GM23248 (cell line): ENCODE results near the gene KCNAB1. TPM values are rescaled to one million over a fixed set of nuclear protein-coding genes. Genes with fewer than 3 reads are reported as not detected.
A peak's percentile ranks its signal among the peaks of the same experiment; 100 is the strongest.

Experiments
- DNase-seq: peaks from one replicate; pipeline ENCODE4 v3.0.0-alpha.2; 2015
- H2AFZ ChIP-seq: fragments of 200-600 bp; sonication (generic); 2 replicates; pipeline ENCODE4 v1.6.1; 2016; ENCODE audit warnings: antibody characterized with exemption
- H3F3A ChIP-seq: fragments of 200-600 bp; sonication (generic); 2 replicates; pipeline ENCODE4 v1.6.1; 2016; ENCODE audit warnings: mild to moderate bottlenecking, antibody characterized with exemption, mixed run types; ENCODE audit not compliant: insufficient read depth
- H3K27ac ChIP-seq: fragments of 200-600 bp; sonication (generic); 2 replicates; pipeline ENCODE4 v1.5.1; 2016; ENCODE audit warnings: mild to moderate bottlenecking
- H3K27me3 ChIP-seq: fragments of 200-600 bp; sonication (generic); replicated peaks from 2 replicates; pipeline ENCODE4 v1.6.1; 2016; ENCODE audit warnings: mild to moderate bottlenecking; ENCODE audit not compliant: insufficient read depth
- H3K36me3 ChIP-seq: fragments of 200-600 bp; sonication (generic); 2 replicates; pipeline ENCODE4 v1.6.1; 2016; ENCODE audit warnings: low read depth, mild to moderate bottlenecking
- H3K4me1 ChIP-seq: fragments of 200-600 bp; sonication (generic); 2 replicates; pipeline ENCODE4 v1.6.1; 2016; ENCODE audit warnings: mild to moderate bottlenecking; ENCODE audit not compliant: insufficient read depth
- H3K4me2 ChIP-seq: fragments of 200-600 bp; sonication (generic); one replicate; pipeline ENCODE4 v1.6.1; 2016; ENCODE audit warnings: mild to moderate bottlenecking; ENCODE audit not compliant: unreplicated experiment
- H3K4me3 ChIP-seq: fragments of 200-600 bp; sonication (generic); 2 replicates; pipeline ENCODE4 v1.5.1; 2016; ENCODE audit warnings: mild to moderate bottlenecking
- H3K79me2 ChIP-seq: fragments of 200-600 bp; sonication (generic); 2 replicates; pipeline ENCODE4 v1.6.1; 2016; ENCODE audit warnings: mild to moderate bottlenecking; ENCODE audit not compliant: insufficient read depth
- H3K9ac ChIP-seq: fragments of 200-600 bp; sonication (generic); 2 replicates; pipeline ENCODE4 v1.6.1; 2016; ENCODE audit warnings: mild to moderate bottlenecking
- H3K9me2 ChIP-seq: fragments of 200-600 bp; sonication (generic); 2 replicates; pipeline ENCODE4 v1.6.1; 2016; ENCODE audit warnings: mixed run types, mild to moderate bottlenecking, moderate library complexity; ENCODE audit not compliant: insufficient read depth
- H3K9me3 ChIP-seq: fragments of 200-600 bp; sonication (generic); one replicate; pipeline ENCODE4 v1.6.1; 2017; ENCODE audit warnings: low read depth
- H4K20me1 ChIP-seq: fragments of 200-600 bp; sonication (generic); 2 replicates; pipeline ENCODE4 v1.6.0; 2016; ENCODE audit not compliant: insufficient read depth
- EZH2 ChIP-seq: fragments of 200-600 bp; sonication (generic); IDR thresholded peaks from 2 replicates; pipeline ENCODE4 v1.6.1; 2018; ENCODE audit warnings: antibody characterized with exemption, mild to moderate bottlenecking; ENCODE audit not compliant: insufficient read depth, poor library complexity, severe bottlenecking
- EZH2phosphoT487 ChIP-seq: fragments of 200-600 bp; sonication (generic); IDR thresholded peaks from 2 replicates; pipeline ENCODE4 v1.6.1; 2018; ENCODE audit warnings: antibody characterized with exemption, moderate library complexity, mild to moderate bottlenecking, low read depth; ENCODE audit not compliant: insufficient read depth
- WGBS, 2 experiments: methylation state at CpG; one replicate each; pipeline ENCODE4 v1.1.6; 2015 to 2017; ENCODE audit warnings: low lambda C conversion rate in 2 of 2, low coverage in 1 of 2; ENCODE audit errors: missing lambda C conversion rate in 2 of 2; 5-methylcytosine and 5-hydroxymethylcytosine counted together
- in situ Hi-C: fragments of 300-500 bp; cut with MboI; formaldehyde crosslinking; loops from 2 replicates; pipeline ENCODE4 v1.15.0; 2020
- polyA plus RNA-seq: library from polyadenylated mRNA; unstranded; fragments of >200 nt; fragmentation: Nextera tagmentation; extraction: Ambion mirVana; gene quantifications from 2 replicates; pipeline ENCODE4 v1.2.1, GENCODE V29; 2016
- total RNA-seq: library from RNA; depleted of rRNA; stranded (reverse); fragments of >200 nt; shearing (Covaris generic); gene quantifications from 2 replicates; pipeline ENCODE4 v1.2.3, GENCODE V29; 2014

The KCNAB1 gene
- total and polyA plus RNA-seq, 2 experiments from 2014 or later: 1.1 TPM; not detected in 1

DNA sequence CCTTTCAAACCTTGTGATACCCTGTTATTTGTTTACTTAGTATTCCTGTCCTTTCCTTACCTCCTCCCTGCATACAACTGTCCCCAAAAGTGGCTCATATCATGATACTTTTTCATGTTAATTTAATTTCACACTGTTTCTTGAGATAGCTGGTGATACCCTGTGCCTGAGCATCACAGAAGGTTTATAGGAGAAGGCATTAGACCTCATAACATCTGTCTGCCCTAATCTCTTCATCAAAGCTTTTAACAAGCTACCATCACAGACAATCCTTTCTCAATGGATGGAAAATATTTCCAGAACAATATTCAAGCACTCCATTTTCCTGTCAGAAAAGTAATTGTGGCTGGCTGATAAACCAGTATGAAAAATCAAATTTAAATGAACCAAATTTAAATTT, 353.0 kb downstream of the KCNAB1 start:
- Histone ChIP-seq H4K20me1 (no peaks in the 10 kb centered on the region), H3K79me2 (no peaks in the 10 kb centered on the region), H3K4me3 (no peak overlapping the region), H3K27me3 (no peaks in the 10 kb centered on the region), H3K4me1 (peaks cover 12% of the 10 kb centered on the region), H3K36me3 (no peaks in the 10 kb centered on the region), H3K27ac (no peak overlapping the region), H3K9ac (no peak overlapping the region), H2AFZ (no peak overlapping the region), H3K9me3 (no peaks in the 10 kb centered on the region), H3F3A (no peaks in the 10 kb centered on the region), H3K9me2 (no peaks in the 10 kb centered on the region; the same call in 1 of the 2 replicates), H3K4me2 (no peak overlapping the region)
- in situ Hi-C loops: no loop called here
- DNase-seq: no peak
- TF ChIP-seq EZH2: no peak
- TF ChIP-seq EZH2phosphoT487: no peak

DNA sequence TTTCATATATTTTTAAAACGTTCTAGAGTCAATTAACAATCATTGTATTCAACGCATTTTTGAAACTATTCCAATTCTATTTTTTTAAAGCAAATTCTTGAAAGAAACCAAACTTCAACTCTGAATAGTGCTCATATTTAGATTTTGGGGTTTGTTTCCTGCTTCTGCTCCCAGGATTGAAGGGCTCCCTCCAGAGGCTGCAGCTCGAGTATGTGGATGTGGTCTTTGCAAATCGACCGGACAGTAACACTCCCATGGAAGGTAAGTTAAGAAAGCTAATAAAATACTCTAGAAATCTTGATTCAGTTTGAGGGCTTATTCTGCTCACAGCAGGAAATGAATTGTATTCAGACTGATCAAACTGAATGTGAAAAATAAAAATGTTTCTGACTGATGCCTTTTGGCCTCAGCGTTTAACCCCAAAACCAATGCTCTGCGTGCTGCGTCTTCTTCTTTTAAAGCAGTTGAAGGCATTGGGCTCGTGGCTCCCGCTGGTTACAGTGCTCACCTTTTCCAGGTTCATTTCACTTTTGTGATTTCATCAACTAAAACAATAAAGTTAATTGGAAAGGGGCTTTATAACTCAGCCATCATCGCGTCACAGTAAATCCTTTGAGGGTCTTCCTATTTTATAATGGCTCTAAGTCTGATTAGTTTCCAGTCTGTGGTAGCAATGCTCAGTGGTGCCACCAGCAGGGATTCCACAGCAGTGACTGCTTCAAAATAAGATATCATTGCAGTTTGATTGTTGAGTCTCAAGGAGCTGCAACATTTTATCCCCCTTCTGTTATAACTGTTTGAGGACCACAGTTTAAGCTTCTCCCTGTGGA, 354.4 kb downstream of the KCNAB1 start:
- Histone ChIP-seq H3K4me3 (no peak overlapping the region), H4K20me1 (no peaks in the 10 kb centered on the region), H3K4me1 (peaks cover 12% of the 10 kb centered on the region), H3K79me2 (no peaks in the 10 kb centered on the region), H3K36me3 (no peaks in the 10 kb centered on the region), H3F3A (no peaks in the 10 kb centered on the region), H3K9me2 (no peaks in the 10 kb centered on the region; the same call in 1 of the 2 replicates), H2AFZ (peak overlapping the region; percentile 35; the same call in 1 of the 2 replicates), H3K27me3 (no peaks in the 10 kb centered on the region), H3K9me3 (no peaks in the 10 kb centered on the region), H3K9ac (no peak overlapping the region), H3K27ac (no peak overlapping the region), H3K4me2 (no peak overlapping the region)
- DNase-seq: peak; percentile 44
- TF ChIP-seq EZH2phosphoT487 (no peak), EZH2 (no peak)
- in situ Hi-C loops: no loop called here
- 53 to 54% methylated on average over 12 of the region's 12 CpGs for WGBS, 2 experiments

DNA sequence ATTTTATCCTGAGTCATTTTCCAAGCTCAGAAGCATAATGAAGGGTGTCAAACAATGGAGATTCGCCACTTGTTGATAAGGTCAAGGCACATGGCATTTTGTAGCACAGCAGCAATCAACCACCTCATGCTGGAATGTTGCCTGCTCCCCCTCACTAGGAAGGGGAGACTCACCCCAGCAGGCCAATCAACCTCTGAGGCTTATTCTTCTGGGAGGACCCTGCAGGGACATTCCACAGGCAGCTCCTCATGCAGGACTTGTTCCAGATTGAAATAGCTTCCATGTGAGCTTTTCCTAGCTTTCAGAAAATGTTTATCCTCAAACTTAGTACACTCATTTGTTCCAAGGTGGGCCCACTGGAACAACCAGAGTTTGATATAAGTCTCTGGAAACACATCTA, 356.9 kb downstream of the KCNAB1 start:
- no peaks in the 10 kb centered on the region for H3K79me2 ChIP-seq
- H3K4me1 ChIP-seq: peaks cover 12% of the 10 kb centered on the region
- no peaks in the 10 kb centered on the region for H3K9me2 ChIP-seq
- in situ Hi-C loops: no loop called here
- no peak overlapping the region for H3K4me3 ChIP-seq
- 41 to 68% methylated on average over 1 of the region's 1 CpG for WGBS, 2 experiments
- peak; percentile 84 for DNase-seq
- H3F3A ChIP-seq: no peaks in the 10 kb centered on the region
- H3K9ac ChIP-seq: no peak overlapping the region
- H3K27me3 ChIP-seq: no peaks in the 10 kb centered on the region
- TF ChIP-seq EZH2phosphoT487 (no peak), EZH2 (no peak)
- H3K27ac ChIP-seq: peak overlapping the region; percentile 49
- peak overlapping the region; percentile 2 for H3K4me2 ChIP-seq
- no peaks in the 10 kb centered on the region for H4K20me1 ChIP-seq
- H3K9me3 ChIP-seq: no peaks in the 10 kb centered on the region
- H3K36me3 ChIP-seq: no peaks in the 10 kb centered on the region
- H2AFZ ChIP-seq: no peak overlapping the region

DNA sequence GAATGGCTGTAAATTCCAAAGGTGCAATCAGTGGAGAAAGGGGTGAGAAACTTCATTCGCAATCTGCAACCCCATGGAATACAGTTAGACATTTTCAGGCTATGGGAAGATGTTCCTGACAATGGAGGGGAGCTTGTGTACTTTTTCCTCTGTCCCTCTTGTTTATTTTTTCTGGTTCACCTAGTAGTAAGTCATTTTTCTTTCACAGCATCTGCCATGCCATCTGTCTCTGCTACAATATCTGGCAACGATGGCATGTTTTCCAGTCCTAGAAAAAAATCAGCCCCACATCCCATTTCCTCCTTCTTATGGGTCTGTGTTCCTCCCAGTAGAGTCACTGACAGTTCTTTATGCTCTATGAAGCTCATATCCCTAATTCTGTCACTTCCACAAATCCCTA, 358.5 kb downstream of the KCNAB1 start:
- Histone ChIP-seq H3K9ac (no peak overlapping the region), H3K9me2 (no peaks in the 10 kb centered on the region), H3K4me2 (no peak overlapping the region), H3K4me1 (peaks cover 23% of the 10 kb centered on the region), H3K79me2 (no peaks in the 10 kb centered on the region), H3K36me3 (no peaks in the 10 kb centered on the region), H4K20me1 (no peaks in the 10 kb centered on the region), H3K27me3 (no peaks in the 10 kb centered on the region), H3K9me3 (no peaks in the 10 kb centered on the region), H3F3A (peaks cover 10% of the 10 kb centered on the region; the same call in 1 of the 2 replicates), H3K27ac (no peak overlapping the region), H2AFZ (no peak overlapping the region), H3K4me3 (no peak overlapping the region)
- TF ChIP-seq EZH2phosphoT487: no peak
- TF ChIP-seq EZH2: no peak
- no peak for DNase-seq
- 56 to 59% methylated on average over 2 of the region's 2 CpGs for WGBS, 2 experiments
- in situ Hi-C loops: no loop called here

DNA sequence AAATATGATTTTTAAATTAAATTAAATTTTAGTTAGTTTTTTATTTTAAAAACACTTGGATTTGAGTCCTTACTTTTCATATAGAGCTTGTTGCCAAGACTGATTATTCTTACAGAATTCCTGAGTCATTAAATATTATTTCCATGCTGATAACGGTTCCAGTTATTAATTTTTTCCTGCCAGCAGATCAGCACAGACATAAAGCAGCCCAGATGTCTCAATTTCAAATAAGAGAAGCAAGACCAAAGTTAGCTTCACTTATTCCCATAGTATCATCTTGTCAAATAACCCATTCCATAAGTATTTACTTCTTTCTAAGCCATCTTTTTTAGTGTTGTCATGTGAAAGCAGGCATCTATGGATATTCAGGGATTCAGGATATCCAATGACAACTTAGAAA, 359.2 kb downstream of the KCNAB1 start:
- 14 to 15% methylated on average over 1 of the region's 1 CpG for WGBS, 2 experiments
- Histone ChIP-seq H3K4me2 (no peak overlapping the region), H3K4me1 (peaks cover 30% of the 10 kb centered on the region), H2AFZ (no peak overlapping the region), H3K4me3 (no peak overlapping the region), H3K36me3 (no peaks in the 10 kb centered on the region), H4K20me1 (no peaks in the 10 kb centered on the region), H3K9ac (no peak overlapping the region), H3K9me3 (no peaks in the 10 kb centered on the region), H3K27ac (no peak overlapping the region), H3F3A (peaks cover 17% of the 10 kb centered on the region), H3K27me3 (no peaks in the 10 kb centered on the region), H3K9me2 (no peaks in the 10 kb centered on the region), H3K79me2 (no peaks in the 10 kb centered on the region)
- no peak for DNase-seq
- TF ChIP-seq EZH2phosphoT487 (no peak), EZH2 (no peak)
- in situ Hi-C loops: no loop called here
